NCI-H510A treated with DMSO at 0.1 percent for 48 hours (cell line): ENCODE results near the gene SLC35F1.

Experiments
- DNase-seq: peaks from one replicate; lab custom pipeline; 2025; lab: John Stamatoyannopoulos, UW

The SLC35F1 gene

DNA sequence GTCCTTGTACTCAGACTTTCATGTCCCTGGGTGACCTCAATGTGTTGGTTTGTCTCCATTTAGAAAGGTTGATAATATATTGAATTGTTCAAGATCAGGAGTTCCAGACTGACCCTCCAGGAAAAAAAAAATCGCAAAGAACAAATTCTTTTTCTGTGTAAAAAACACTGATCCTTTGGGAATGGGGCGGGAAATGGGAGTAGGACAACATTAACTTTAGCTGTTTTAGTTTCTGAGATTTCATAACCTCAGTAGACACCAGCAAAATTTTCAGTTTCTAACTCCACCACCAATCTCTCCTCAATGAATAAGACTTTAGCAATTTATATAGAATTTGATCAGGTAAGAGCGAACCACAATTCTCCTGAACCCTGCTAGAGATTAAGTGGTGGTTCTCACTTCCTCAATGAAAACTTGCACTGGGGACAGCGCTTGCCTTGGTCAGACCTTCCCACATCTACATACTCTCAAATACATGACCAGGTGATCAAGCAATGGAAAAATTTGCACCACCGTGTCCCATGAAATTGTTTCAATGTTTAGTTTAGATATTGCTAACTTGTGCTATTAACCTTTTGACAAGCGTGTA is 409.8 kb downstream of the SLC35F1 start:
- DNase-seq, result no peak

DNA sequence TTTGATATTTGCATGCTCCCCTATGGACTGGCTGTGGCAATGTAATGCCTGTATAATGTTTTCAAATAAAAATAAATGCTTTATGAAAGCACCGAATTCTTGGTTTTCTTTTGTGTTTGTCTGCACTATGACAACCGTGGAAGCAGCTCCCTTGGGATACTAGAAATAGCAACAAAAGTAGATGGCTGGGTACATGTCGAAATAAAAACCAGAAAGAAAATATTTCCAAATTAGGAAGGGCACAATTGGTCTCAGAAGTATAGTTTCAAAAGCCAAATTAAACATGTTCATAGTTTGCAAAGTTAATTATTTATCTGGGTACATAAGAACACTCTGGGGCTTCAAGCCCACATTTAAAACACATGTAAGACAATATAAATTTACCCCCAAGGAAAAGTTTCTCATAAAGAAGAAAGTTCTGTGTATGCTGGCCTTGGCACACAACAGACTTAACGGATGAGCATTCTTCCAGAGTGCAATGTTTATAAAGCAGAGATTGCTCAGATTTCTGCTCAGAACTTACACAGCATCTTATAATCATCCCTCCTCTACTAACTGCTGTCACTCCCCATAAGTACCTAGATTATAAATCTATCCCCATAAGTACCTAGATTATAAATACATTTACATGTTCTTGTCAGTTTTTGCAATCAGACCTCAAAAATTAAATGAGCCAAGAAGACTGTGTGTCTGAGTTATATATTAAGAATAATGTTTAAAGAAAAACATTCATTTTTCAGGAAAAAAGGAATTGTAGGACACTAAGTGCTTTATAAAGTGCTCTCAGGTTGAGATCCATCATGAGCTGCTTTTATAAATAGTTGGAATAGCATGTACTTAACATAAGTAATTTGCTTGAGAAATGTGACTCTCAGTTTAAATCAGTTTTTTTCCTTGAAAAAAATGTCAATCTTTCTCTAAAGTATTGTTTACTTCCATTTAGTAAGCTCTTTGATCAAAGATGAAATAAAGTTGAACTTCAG is 410.8 kb downstream of the SLC35F1 start:
- no peak for DNase-seq

DNA sequence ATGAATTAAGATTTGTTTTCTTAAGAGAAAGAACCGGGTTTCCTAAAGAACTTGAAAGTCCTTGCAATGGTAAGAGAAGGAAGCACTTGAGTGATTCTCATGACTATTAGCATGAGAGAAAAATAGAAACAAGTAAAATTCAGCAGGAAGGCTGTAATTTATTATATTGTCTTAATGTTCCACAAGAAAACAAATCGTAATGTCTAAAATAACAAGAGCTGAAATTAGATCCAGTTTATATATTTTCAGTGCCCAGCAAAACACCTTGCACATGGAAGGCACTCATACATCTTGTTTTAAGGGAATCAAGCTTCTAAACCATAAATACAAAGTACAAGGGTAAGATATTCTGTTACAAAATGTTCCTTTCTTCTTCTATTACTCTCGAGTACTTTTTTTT is 411.6 kb downstream of the SLC35F1 start:
- DNase-seq, result no peak

DNA sequence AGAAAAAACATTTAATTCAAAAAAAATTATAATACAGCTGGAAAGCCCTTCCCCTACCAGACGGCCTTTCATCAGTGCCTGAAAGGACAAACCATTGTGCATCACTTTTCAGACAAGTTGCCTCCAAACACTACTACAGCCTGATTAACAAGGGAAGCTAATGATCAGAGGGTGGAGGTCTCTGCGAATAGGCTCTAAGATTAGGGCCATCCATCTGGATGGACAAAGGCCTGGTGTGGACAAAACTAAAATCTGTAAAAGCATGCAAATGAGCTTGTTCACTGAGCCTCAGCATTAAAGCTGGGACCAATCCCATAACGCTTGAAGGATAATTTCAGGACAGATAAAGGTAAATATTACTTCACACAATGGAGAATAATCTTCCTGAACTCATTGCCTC is 412.4 kb downstream of the SLC35F1 start:
- DNase-seq, result no peak

DNA sequence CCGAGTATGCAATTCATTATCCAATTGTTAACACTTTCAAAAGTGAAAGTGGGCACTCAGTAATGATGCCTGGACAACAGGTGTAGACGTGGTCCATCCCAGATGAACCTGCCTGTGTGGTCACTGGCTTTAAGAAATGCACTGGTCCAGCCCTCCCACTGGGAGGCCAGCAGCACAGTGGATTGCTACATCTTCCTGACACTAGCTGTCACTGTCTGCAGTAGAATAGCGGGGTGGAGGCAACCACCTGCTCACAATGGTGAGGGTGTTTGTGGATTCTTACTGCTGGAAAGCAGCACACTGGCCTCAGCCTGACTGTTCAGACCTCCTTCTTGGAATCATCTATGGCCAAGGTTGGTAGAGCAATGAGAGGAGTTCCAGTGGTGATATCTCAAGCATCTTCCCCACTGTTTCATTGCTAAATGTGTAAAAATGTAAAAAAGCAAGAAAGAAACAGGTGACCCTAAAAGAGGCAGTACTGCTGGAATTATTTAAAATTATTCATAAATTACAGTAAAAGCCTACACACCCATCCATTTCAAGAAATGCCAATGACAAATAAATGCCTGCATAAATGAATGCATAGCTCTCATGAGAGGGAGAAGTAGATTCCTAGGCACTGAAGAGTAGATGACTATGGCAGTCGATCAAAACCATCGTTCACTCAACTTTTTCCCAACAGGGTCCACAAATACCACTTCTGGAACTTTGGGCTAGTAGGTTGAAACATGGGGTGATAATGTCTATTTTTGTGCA is 413.0 kb downstream of the SLC35F1 start:
- DNase-seq, result peak; percentile 33

DNA sequence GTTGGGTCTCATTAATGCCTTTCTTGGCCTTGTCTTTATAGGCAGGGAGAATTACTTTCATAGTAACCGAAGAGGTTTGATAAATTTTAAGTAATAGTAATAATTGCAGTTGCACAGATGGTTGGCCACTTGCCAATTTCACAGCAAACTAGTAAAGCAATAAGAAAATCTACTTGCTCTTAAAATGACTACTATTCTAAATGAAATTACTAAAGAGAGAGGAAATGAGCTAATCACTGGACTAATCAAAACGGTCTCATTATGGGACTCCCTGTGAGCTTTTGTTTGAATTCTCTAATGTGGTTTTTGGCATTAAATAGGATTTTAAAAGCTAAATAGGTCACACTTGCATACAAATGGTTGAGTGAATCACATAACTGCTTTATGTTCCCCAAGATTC is 413.6 kb downstream of the SLC35F1 start:
- no peak for DNase-seq

DNA sequence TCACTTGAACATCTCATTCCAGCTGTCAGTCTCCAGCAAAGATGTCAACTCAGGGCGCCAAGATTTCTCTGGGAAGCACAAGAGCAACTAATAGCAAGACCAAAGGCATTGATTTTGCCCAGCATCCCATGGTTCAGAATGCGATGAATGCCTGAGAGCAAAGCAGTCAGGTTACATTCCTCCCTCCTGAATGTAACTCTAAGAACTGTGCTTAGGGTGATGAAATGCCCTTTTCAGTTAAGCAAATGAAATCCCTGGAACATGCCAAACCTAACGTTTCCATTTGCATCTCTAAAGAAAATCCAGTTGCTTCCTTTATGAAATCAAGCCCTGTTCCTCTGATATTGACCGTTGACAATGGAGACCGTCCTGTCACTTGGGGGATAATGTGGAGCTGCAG is 417.1 kb downstream of the SLC35F1 start:
- DNase-seq, result no peak

DNA sequence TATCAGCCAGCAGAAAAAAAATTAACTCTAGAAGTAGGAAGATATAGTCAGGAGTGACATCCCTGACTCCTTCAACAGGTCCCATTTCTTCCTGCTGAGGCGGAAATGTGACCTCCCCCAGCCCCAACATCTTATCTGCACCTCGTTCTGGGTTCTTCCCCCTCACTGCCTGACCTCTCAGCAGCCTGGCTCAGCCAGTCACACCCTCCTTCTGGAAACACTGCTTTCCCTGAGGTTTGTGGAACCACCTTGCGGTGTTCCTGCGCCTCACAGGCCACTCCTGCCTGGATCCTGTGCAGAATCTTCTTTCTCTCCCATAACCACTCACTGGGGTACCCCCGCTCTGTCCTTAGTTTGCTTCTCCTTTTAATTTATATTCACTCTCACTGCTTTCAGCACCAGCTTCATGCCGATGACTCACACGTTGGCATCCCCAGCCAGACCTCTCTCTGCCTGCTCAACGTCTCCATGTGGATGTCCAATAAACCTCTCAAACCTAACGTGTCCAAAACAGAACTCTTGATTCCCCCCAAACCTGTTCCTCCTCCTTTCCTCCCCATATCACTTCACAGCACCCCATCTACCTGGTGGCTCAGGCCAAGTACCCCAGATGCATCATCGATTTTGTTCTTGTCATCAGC is 418.3 kb downstream of the SLC35F1 start:
- no peak for DNase-seq

DNA sequence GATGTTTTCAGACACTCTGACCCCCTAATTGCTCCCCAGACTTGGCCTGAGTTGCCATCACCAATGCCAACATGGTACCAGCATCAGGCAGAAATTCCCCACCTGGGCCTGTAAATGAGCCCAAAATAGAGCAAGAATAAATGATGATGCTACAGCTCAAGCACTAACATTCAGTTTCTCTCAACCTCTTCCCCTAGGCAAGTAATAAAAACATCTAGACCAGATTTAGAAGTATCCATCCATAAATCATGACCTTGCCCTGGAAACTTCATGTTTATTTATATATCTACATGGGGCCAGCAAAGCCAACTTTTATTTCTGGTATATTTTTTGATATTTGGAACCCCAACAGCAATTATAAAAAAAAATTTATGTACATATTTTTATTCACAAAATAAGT is 419.6 kb downstream of the SLC35F1 start:
- DNase-seq, result no peak

DNA sequence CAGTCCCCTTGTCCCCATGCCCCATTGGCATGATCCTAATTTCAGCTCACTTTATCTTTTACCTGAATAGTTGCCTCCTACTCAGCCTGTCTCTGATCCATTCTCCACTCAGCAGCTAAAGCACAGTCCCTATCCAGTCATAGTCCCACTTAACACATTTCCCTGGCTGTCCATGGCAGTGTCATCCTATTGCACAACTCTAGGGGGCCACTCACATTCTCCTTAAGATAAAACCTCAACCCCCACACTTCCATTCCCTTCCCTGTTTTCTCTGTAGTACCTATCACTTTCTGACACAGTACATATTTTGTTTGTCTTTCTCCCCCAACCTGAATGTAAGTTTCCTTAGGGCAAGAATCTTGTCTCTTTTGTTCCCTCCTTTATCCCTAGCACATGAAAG is 420.2 kb downstream of the SLC35F1 start:
- no peak for DNase-seq

DNA sequence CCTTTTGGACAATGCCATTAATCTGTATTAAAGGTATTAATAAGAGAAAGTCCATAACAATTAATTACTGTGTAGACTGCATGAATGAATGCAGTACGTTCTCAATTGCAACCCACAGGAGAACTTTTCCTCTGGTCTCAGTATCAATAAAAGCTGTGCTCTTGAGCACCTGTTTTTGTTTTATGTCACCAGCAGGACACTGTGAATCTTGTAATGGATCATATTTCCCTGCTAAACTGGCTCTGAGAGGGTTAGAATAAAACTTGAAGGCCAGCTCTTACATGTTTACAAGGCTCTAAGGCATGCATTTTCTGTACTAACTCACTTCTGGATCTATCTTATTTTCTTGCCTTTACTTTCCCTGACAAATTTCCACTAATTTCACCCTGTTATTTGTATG is 426.7 kb downstream of the SLC35F1 start:
- peak; percentile 73 for DNase-seq

DNA sequence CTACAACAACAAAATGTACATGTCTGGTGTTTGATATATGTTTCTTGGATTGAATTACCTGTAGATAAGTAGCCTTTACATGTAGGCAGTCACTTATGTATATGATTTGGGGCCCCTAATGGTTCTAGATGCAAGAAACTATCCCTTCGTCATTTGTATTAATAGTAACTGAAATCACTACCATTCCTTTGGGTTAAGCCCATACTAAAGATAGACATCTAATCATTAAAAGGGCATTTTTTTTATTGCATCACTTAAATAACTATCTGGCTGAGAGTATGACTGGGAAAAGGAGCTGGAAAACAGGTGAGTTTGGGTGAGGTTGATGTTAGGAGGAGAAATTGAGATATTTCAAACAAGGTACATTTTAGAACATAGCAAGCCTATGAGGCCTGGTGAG is 427.6 kb downstream of the SLC35F1 start:
- no peak for DNase-seq

DNA sequence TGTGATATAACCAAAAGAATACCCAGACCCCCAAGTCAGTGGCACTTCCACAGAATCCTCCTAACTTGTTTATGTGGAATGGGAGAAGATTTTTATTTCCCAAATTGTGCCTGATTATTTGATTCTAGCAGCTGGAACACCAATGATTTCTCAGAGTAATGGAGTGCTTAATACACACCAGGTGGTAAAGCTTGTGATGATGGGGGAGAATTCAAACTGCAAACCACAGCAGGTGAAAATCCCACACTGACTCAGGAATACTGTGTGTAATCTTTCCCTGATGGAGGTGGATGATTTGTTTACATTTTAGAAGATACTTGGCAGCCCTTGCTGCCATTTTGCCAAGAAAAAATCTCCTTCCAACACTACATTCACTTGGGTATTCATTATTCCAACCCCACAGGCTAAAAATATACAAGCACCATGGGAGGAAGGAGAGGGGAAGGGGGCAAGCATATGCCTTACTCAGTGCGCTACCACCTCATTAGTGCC is 428.3 kb downstream of the SLC35F1 start:
- peak; percentile 51 for DNase-seq

DNA sequence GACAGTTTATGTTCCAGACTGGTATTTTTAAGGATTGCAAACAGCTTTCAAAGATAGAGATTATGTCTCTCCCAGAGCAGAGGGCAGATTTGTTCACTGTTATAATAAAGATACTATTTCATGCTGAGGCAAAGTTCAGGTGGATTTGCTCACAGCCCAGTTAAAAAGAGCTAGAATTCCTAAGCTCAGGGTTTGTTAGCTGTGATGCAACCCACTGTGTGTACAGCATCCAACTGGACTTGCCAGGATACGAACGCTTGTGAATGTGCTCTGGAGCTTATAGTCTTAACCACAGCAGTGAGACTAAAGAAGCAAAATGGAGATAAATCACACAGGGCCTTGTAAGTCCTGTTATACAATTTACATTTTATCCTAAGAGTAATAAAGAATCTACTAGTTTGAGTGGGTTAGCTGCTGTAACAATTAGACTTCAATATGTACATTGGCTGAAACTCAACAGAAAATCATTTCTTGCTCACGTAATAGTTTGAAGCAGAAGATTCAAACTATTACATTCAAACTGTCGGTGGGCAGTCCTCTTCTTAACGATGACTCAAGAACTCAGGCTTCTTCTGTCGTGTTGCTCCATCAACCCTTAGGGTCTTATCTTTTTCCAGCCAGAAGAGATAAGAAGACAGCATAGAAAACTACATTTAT is 437.1 kb downstream of the SLC35F1 start:
- DNase-seq, result no peak

DNA sequence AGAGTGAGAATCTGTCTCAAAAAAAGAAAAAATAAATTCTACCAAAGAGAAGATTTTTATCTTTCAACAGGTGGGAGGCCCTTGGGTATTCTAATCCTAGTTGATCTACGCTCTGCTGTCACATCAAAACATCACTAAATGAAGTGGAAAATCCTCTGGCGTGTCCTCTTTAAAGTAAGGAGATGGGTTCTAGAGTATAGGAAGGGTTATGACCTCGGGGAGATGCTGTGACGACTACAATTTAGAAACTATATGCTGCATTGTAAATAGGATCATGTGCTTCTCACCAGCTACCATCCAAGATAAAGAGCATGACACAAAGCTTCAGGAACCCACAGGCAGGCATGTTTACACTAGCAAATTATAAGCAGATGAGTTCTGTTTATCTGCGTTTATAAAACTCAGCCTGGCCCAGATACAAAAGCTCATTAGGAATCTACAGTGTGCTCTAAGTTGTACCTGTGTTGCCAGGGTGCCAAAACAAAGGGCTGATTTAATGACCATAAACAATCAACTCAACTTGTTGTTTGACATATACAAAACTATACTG is 443.9 kb downstream of the SLC35F1 start:
- peak; percentile 51 for DNase-seq

DNA sequence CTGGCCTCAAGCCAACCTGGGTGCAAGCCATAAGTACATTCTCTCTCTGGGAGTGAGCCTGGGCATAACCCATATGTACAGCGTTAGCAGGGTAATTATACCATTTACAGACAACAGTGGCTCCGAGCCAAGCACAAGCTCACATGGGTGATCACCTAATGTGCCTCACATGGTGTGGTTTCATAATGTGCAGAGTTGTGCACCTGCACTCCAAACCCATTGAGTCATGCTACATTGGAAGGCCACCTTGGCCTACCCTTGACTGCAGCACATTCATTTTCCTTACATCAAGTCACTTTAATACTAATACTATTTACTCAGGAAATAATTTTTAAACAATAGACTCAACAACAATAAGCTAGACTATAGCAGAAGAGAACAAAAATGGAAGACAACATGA is 446.5 kb downstream of the SLC35F1 start:
- DNase-seq, result no peak

DNA sequence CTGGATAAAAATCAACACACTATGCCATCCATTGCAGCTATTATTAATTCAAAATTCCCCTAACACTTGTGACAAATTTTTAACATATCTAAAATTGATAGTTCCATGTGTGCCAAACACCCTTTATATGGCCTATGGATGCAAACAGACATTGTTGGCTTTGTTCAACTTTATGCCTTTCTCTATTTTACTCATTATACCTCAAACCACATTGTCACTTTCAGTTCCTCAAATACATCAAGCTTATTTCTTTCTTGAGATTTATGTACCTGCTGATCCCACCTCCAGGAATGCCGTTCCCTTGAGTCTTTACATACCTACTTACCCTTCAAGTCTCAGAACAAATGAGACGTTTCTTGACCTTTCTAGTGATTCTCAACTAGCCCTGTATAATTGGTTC is 447.6 kb downstream of the SLC35F1 start:
- no peak for DNase-seq

DNA sequence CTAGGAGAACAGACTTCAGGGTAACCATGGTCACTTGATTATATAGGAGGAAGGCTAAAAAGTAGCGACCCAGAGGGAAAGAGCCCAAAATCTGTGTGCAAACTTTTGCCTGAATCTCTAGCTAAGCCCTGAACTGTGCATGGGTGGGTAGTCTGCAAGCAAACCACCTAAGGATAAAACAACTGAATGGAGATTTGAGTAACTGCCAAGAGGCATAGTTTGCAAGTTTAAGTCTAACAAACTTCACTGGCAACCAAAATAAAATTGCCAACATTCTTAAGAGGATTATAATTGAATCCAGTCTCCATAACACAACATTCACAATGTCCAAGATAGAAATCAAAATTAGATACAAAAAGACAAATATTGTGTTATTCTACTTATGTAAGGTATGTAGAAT is 449.0 kb downstream of the SLC35F1 start:
- no peak for DNase-seq

DNA sequence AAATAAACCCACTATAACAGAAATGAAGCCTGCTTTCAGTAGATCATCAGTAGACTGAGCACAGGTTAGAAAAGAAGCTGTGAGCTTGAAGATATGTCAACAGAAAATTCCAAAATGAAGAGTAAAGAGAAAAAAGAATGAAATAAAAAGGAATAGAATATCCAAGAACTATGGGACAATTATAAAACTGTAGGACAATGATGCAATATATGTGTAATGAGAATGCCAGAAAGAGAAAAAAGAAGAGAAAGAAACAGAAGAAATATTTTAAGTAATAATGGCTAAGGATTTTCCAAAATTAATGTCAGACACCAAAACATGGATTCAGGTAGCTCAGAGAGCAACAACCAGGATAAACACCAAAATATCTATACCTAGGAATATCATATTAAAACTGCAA is 449.6 kb downstream of the SLC35F1 start:
- no peak for DNase-seq
